ENCODE results near the gene SLC8A1.

DNA sequence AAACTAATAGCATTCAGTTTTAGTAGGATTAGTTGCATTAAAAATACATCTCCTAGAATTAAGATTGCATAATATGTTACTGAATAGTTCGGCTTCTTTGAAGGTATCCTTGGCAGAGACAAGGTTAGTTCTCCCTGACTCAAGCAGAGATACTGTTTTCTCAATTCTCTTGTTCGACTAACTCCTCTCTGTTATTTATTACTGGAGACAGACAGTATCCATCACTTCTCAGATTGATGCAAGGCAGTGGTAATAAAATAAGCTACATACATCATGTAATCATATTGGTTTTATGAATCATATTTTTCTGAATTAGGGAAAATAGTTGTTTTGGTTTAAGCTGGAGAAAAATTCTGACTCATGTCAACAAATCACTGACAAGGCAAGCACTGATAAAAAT is 134.8 kb downstream of the SLC8A1 start:
- TF ChIP-seq, protein P1, sequence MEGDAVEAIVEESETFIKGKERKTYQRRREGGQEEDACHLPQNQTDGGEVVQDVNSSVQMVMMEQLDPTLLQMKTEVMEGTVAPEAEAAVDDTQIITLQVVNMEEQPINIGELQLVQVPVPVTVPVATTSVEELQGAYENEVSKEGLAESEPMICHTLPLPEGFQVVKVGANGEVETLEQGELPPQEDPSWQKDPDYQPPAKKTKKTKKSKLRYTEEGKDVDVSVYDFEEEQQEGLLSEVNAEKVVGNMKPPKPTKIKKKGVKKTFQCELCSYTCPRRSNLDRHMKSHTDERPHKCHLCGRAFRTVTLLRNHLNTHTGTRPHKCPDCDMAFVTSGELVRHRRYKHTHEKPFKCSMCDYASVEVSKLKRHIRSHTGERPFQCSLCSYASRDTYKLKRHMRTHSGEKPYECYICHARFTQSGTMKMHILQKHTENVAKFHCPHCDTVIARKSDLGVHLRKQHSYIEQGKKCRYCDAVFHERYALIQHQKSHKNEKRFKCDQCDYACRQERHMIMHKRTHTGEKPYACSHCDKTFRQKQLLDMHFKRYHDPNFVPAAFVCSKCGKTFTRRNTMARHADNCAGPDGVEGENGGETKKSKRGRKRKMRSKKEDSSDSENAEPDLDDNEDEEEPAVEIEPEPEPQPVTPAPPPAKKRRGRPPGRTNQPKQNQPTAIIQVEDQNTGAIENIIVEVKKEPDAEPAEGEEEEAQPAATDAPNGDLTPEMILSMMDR (conservative IDR thresholded peaks at IDR 0.05; ENCODE audit: low read length) = no peak
- TF ChIP-seq EZH2phosphoT487 (IDR thresholded peaks at IDR 0.05; ENCODE audit: borderline replicate concordance) = no peak
